Measurements from ENCODE around the gene NOD1. TPM values are rescaled to one million over a fixed set of nuclear protein-coding genes. Genes with fewer than 3 reads are reported as not detected.
"Not testable (repeated sequence)": the region's sequence is repeated elsewhere in the genome, so short reads cannot be mapped to it uniquely, and the experiment has no call there.

The NOD1 gene
- polyA plus RNA-seq, 1 donor from 2014 or later: 13.5 TPM

DNA sequence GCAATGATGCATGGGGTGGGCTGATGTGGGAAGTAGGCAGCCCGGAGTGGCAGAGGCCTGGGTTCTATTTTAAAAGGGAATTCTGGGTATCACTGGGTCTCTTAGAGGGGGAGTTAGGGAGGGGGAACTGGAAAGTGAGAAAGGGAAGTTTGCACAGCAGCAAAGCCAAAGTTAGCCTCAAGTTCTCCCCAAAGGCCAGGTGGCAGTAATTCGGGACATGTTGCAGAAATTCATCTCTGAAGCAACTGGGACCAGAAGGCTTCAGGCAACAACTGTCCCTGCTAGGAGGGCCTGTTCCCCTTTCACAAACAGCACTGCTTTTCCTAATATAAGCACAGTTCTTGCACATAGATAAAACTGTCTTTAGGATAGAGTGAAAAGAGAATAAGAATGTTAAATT, 67.4 kb downstream of the NOD1 start:
- peak overlapping the region in 1 of 4 donors; percentile 5 for H3K4me3 Mint-ChIP-seq
- H3K27ac Mint-ChIP-seq: peak overlapping the region in 2 of 3 donors; percentile 12 to 91

DNA sequence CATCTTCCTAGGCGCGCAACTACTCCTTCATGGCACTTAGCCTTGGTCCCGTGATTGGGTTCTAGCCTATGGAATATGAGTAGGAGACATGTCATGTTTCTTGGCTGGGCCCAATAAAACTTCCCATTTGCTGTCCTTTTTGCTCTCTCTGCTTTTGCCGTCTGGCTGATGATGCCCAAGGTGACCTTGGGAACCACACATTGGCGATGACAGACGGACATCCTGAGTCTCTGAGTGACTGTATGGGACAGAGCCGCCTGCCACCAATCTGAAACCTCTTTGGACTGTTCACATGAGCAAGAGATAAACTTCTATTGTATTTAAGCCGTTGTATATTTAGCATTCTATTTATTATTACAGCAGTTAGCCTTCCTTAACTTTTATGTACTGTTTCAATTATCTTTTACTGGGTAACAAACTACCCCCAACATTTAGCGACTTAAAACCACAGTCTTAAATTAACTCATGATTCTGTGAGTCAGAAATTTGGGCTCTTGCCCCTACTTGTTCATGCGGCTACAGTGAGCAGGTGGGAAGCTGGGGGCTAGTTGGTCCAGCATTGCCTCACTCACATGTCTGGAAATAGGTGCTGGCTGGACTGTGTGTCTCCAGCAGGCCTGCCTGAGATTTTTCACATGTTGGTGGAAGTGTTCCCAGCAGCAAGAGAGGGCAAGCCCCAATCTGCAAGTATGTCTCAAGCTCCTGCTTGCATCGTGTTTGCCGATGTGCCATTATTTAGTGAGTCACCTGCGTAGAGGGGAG, 71.7 kb downstream of the NOD1 start:
- H3K36me3 Mint-ChIP-seq: peaks cover 1% of the 10 kb centered on the region
- no peak overlapping the region for H3K4me3 Mint-ChIP-seq
- H3K9me3 Mint-ChIP-seq: no peaks in the 10 kb centered on the region
- peak overlapping the region in 1 of 3 donors; percentile 68 for H3K27ac Mint-ChIP-seq
- peaks cover 11 to 19% (median 16%) of the 10 kb centered on the region in 3 donors for H3K4me1 Mint-ChIP-seq
- H3K27me3 Mint-ChIP-seq: no peaks in the 10 kb centered on the region

More for the DNA sequence above, 67.4 kb downstream of the NOD1 start:
- Mint-ChIP-seq H3K27me3 (no peaks in the 10 kb centered on the region), H3K9me3 (no peaks in the 10 kb centered on the region), H3K4me1 (peaks cover 28 to 29% (median 28%) of the 10 kb centered on the region in 3 donors), H3K36me3 (no peaks in the 10 kb centered on the region)

DNA sequence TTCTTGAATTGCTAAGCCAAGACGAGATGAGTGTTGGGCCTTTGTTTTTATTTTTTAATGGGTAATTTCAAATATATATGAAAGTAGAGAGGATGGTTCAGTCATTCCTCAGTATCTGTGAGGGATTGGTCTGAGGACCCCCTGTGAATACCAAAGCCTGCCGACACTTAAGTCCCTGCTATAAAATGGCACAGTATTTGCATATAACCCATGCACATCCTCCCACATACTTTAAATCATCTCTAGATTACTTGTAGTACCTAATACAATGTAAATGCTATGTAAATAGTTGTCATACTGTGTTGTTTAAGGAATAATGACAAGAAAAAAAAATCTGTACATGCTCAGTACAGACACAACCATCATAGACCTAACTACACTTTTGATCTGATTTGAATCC, 73.4 kb downstream of the NOD1 start:
- Mint-ChIP-seq H3K9me3 (no peaks in the 10 kb centered on the region), H3K36me3 (peaks cover 1% of the 10 kb centered on the region), H3K27ac (no peak overlapping the region), H3K4me3 (no peak overlapping the region), H3K4me1 (peaks cover 0 to 7% (median 2%) of the 10 kb centered on the region in 3 donors), H3K27me3 (no peaks in the 10 kb centered on the region)

DNA sequence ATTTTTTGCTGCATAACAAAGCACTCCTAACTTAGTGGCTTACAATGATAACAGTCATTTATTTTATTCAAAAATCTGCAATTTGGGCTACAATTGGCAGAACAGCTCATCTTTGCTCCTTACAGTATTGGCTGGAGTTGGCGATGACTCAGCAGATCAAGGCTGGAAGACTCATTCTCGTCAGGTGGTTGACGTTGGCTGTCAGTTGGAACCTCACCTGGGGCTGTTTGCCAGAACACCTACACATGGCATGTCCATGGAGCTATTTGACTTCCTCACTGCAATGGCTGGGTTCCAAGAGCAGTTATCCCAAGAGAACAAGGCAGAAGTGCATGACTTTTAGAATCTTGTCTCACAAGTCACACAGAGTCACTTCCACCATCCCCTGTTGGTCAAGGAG, 75.1 kb downstream of the NOD1 start:
- Mint-ChIP-seq H3K4me3 (no peak overlapping the region), H3K9me3 (no peaks in the 10 kb centered on the region), H3K27ac (no peak overlapping the region), H3K36me3 (peaks cover 3% of the 10 kb centered on the region), H3K27me3 (no peaks in the 10 kb centered on the region), H3K4me1 (peaks cover 0 to 3% (median 1%) of the 10 kb centered on the region in 3 donors)

DNA sequence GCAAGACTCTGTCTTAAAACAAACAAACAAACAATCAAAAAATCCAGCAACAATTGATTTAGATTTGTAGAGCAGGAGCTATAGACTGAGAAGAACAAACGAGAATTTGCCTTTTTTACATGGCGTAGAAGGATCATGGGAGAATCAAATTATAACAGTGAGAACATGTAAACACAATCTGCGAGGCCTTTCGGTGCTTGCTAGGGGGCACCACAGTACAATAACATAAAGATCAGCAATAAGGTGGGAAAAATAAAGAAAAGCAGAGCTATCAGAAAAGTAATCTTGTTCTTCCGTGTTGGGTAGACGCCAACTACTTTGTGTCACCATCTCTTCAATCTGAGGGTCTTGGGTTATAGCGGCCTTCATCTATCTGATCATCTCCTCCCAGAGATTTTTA, 82.2 kb downstream of the NOD1 start:
- peaks cover 1% of the 10 kb centered on the region for H3K36me3 Mint-ChIP-seq
- H3K4me3 Mint-ChIP-seq: no peak overlapping the region
- H3K9me3 Mint-ChIP-seq: no peaks in the 10 kb centered on the region
- peaks cover 2 to 9% (median 6%) of the 10 kb centered on the region in 3 donors for H3K4me1 Mint-ChIP-seq
- H3K27me3 Mint-ChIP-seq: no peaks in the 10 kb centered on the region
- peak overlapping the region in 1 of 3 donors; percentile 13 for H3K27ac Mint-ChIP-seq

DNA sequence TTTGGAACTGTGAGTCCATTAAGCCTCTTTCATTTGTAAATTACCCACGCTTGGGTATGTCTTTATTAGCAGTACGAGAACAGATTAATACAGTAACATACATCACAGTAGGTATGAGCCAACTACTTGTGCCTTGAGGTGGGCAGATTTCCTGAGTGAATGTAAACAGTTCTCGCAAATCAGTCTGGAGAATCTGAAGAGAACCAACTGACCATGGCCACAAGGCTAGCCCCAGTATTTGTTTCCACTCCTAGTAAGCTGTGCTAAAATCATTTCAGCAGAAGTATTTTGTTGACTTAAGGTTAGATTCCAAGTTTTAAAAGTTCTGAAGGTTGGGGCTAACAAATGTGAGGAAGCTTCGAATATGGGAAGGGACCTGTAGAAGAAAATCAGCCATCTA, 82.9 kb downstream of the NOD1 start:
- Mint-ChIP-seq H3K4me1 (peaks cover 2 to 9% (median 6%) of the 10 kb centered on the region in 3 donors), H3K27me3 (no peaks in the 10 kb centered on the region), H3K27ac (peak overlapping the region in 1 of 3 donors; percentile 13), H3K4me3 (no peak overlapping the region), H3K9me3 (no peaks in the 10 kb centered on the region), H3K36me3 (peaks cover 1% of the 10 kb centered on the region)

DNA sequence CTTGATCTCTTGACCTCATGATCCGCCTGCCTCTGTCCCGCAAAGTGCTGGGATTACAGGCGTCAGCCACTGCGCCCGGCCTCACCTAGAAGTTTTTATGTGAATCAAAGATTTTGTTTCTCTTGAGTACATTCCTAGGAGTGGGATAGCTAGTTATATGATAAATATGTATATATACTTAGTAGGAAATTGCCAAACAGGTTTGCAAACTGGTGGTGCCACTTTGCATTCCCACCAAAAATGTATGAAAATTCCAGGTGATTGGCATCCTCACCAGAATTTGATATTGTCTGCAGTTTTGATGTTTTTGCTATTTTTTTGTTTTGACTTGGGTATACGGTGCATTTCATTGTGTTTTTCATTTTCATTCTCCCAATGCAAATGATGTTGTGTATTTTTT, 86.8 kb downstream of the NOD1 start:
- Mint-ChIP-seq H3K4me1 (peaks cover 2 to 12% (median 8%) of the 10 kb centered on the region in 3 donors), H3K36me3 (peaks cover 3% of the 10 kb centered on the region), H3K9me3 (no peaks in the 10 kb centered on the region), H3K27ac (no peak overlapping the region), H3K27me3 (no peaks in the 10 kb centered on the region), H3K4me3 (no peak overlapping the region)

DNA sequence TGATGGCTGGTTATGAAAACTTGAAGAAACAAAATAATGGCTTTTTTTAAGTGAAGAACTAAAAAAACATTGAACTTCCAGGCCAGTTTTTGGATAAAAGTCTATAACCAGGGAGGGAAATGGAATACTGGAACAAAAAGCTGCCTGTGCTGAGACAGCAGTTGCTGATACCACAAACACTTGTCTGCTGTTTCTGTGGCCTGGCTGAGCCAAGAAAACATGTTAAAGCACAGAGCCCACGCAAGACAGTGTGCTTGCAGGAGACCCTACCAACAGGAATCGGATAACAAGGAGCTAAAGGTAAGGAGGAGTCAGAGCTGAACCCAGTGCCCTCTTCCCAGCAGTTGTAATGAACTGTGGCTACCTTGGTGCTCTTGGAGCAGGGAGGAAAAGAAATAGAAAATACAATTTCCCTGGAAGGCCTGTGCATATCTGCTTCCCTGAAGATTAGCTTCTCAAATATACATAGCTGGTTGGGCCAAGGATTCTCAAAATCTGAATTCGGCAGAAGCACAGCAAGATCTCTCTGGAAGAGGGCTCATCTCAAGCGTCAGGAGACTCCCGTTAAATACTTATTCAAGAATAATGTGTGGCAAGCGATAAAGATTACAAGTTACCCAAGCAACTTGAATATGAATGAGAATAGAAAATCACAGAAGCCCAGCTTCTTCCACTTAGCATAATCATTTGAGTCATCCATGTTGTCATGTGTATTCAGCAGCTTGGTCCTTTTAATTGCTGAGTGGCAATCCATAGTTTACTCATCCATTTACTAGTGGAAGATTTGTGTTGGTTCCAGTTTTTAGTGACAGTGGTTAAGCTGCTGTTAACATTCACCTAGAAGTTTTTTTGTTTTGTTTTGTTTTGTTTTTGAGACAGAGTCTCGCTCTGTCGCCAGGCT, 87.6 kb downstream of the NOD1 start:
- Mint-ChIP-seq H3K4me3 (no peak overlapping the region), H3K36me3 (peaks cover 3% of the 10 kb centered on the region), H3K4me1 (peaks cover 0 to 8% (median 5%) of the 10 kb centered on the region in 3 donors), H3K27ac (peak overlapping the region in 1 of 3 donors; percentile 17), H3K9me3 (no peaks in the 10 kb centered on the region), H3K27me3 (no peaks in the 10 kb centered on the region)

DNA sequence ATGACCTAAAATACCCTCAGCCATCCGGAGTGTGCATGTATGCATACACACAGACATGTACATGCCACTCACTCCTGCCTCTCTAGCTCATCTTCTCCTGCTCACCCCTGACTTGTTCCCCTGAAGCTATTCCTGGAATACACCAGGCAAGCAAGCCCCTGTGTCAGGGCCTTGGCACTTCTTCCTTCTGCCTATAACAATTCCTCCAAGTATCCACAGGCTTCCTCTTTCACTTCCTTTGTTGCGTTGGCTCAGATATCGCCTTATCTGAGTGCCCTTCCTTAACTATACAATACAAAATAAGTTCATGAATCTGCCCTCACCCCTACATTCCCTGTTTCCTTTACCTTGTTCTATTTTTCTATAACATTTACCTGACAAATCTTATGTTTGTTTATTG, 88.8 kb downstream of the NOD1 start:
- Mint-ChIP-seq H3K4me3 (no peak overlapping the region), H3K27me3 (no peaks in the 10 kb centered on the region), H3K9me3 (no peaks in the 10 kb centered on the region), H3K36me3 (peaks cover 3% of the 10 kb centered on the region), H3K4me1 (peaks cover 0 to 6% (median 5%) of the 10 kb centered on the region in 3 donors), H3K27ac (no peak overlapping the region)

DNA sequence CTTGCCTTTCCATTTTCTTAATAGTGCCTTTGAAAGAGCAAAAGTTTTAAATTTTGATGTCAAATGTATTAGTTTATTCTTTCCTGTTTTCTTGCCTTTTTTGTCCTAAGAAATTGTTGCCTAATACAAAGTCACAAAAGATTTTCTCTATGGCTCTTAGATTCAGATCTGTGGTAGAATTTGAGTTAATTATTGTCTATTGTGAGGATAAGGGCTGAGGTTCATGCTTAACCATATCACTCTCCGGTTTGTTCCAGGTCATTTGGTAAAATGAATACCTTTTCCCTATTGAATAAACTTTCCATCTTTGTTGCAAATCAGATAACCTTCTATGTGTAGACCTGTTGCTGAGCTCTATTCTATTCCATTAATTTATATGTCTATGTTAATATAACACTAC, 96.0 kb downstream of the NOD1 start:
- H3K27me3 Mint-ChIP-seq: no peaks in the 10 kb centered on the region
- peaks cover 2% of the 10 kb centered on the region for H3K36me3 Mint-ChIP-seq
- H3K27ac Mint-ChIP-seq: no peak overlapping the region
- peaks cover 0 to 3% (median 0%) of the 10 kb centered on the region in 3 donors for H3K9me3 Mint-ChIP-seq
- no peak overlapping the region for H3K4me3 Mint-ChIP-seq
- H3K4me1 Mint-ChIP-seq: peaks cover 0 to 2% (median 0%) of the 10 kb centered on the region in 3 donors

DNA sequence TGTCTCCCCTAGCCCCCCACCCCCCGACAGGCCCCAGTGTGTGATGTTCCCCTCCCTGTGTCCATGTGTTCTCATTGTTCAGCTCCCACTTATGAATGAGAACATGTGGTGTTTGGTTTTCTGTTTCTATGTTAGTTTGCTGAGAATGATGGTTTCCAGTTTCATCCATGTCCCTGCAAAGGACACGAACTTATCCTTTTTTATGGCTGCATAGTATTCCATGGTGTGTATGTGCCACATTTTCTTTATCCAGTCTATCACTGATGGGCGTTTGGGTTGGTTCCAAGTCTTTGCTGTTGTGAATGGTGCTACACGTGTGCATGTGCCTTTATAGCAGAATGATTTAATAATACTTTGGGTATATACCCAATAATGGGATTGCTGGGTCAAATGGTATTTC, 97.8 kb downstream of the NOD1 start:
- not testable (repeated sequence) for H3K4me3 Mint-ChIP-seq, H3K9me3 Mint-ChIP-seq, H3K4me1 Mint-ChIP-seq, H3K27me3 Mint-ChIP-seq, H3K36me3 Mint-ChIP-seq, H3K27ac Mint-ChIP-seq

DNA sequence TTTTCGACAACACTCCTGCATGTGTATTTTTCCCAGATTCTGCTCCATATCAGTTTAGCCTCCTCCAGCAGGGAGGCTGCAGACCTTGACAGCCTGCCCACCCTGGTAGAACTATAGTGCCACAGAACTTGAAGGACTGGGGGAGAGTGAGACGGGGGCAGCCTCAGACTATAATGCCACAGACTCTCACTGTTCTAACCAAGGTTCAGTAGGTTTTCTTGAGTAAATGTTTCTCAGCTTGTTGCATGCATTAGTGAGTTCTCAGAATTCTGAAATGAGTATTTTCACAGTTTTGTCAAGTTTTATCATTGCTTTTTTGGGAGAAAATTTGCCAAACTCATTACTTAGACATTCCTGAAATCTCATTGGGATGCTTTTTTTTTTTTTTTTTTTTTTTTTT, 98.3 kb downstream of the NOD1 start:
- no peaks in the 10 kb centered on the region for H3K27me3 Mint-ChIP-seq
- H3K27ac Mint-ChIP-seq: no peak overlapping the region
- no peak overlapping the region for H3K4me3 Mint-ChIP-seq

DNA sequence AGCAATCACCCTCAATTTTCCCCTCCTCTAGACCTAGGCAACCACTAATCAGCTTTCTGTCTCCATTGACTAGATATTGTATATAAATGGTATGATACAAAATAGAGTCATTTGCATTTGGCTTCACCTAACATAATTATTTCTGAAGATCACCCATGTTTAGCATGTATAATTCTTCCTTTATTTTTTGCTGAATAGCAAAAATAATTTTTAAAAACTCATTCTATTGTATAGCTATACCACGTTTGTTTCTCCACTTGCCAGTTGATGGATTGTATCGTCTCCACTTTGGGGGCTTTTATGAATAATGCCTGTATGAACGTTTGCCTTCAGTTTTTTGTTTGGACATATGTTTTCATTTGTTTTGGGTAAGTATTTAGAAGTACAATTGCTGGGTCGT, 98.8 kb downstream of the NOD1 start:
- H3K36me3 Mint-ChIP-seq: peaks cover 2% of the 10 kb centered on the region
- H3K4me3 Mint-ChIP-seq: no peak overlapping the region
- no peaks in the 10 kb centered on the region for H3K27me3 Mint-ChIP-seq
- no peak overlapping the region for H3K27ac Mint-ChIP-seq
- H3K9me3 Mint-ChIP-seq: peaks cover 0 to 3% (median 0%) of the 10 kb centered on the region in 3 donors
- H3K4me1 Mint-ChIP-seq: peaks cover 0 to 2% (median 0%) of the 10 kb centered on the region in 3 donors

More for the DNA sequence above, 98.3 kb downstream of the NOD1 start:
- peaks cover 0 to 3% (median 0%) of the 10 kb centered on the region in 3 donors for H3K9me3 Mint-ChIP-seq
- H3K36me3 Mint-ChIP-seq: peaks cover 2% of the 10 kb centered on the region
- H3K4me1 Mint-ChIP-seq: peaks cover 0 to 2% (median 0%) of the 10 kb centered on the region in 3 donors

DNA sequence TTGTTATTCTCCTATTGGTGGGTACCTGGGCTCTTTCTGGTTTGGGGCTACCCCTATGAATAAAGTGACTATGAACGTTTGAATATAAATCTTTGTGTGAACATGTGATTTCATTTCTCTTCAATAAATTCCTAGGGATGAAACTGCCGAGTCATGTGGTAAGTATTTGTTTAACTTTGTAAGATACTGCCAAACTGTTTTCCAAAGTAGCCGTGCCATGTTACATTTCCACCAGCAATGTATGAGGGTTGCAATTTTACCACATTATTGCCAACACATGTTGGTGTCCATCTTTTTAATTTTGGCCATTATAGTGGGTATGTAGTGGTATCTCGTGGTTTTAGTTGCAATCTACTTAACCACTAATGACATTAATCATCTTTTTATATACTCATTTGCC, 99.5 kb downstream of the NOD1 start:
- H3K4me1 Mint-ChIP-seq: peaks cover 0 to 2% (median 0%) of the 10 kb centered on the region in 3 donors
- no peak overlapping the region for H3K4me3 Mint-ChIP-seq
- peaks cover 0 to 3% (median 0%) of the 10 kb centered on the region in 3 donors for H3K9me3 Mint-ChIP-seq
- no peaks in the 10 kb centered on the region for H3K27me3 Mint-ChIP-seq
- H3K36me3 Mint-ChIP-seq: peaks cover 2% of the 10 kb centered on the region
- no peak overlapping the region for H3K27ac Mint-ChIP-seq

DNA sequence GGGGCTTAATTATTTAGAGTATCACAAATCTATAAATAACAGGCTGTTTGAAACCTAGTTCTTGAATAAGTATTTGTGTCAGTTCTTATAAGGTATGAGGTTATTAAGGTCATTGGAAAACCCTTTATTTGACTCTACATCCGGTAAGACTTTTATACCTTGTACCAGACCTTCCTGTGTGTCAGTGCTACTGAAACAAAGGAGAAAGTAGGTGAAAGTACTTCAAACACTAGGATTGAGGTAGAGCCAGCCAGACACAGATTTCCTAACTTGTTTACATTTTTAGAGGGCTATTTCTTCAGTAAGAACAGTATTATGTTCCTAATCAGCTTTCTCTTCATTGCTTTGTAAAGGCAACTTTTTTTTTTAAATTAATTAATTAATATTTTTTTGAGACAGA, 100.3 kb downstream of the NOD1 start:
- H3K36me3 Mint-ChIP-seq: peaks cover 4% of the 10 kb centered on the region
- no peak overlapping the region for H3K27ac Mint-ChIP-seq
- H3K4me3 Mint-ChIP-seq: no peak overlapping the region
- no peaks in the 10 kb centered on the region for H3K27me3 Mint-ChIP-seq
- no peaks in the 10 kb centered on the region for H3K9me3 Mint-ChIP-seq
- H3K4me1 Mint-ChIP-seq: peaks cover 0 to 3% (median 2%) of the 10 kb centered on the region in 3 donors

All from IgD-negative memory B cell (primary cell).